Activated CD8-positive, alpha-beta memory T cell treated with anti-CD3 and anti-CD28 coated beads, Interleukin-2, amount 50 U/mL, for 24 hours (primary cell): ENCODE results near the gene TSPAN5.

Source experiments
- DNase-seq: peaks from one replicate; pipeline ENCODE4 v3.0.0-alpha.2; 2020; ENCODE audit errors: extremely low read depth

The TSPAN5 gene

GRCh38 chr4:98673288-98673644 lies 14.9 kb upstream of the TSPAN5 start:
- no peak for DNase-seq

- no peak for DNase-seq
Measured at GRCh38 chr4:98672583-98673287, 14.3 kb upstream of the TSPAN5 start.

- DNase-seq, result no peak
Measured at GRCh38 chr4:98671131-98671530, 12.7 kb upstream of the TSPAN5 start.

DNA sequence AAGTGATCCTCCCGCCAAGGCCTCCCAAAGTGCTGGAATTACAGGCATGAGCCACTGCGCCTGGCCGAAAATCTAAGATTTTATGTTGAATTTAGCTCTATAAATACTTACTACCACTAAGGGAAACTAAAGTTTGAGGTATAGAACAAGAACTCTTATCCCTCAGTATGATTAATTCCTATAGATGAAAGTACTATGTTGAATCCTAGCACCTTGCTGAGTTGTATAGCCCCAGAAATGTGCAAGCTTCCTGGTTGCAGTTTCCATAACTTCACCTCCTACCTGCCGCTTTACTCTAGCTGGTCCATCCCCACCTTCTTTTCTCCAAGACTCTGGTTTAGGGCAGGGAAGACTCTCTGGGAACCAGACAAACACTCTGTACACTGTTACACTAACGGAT lies 11.8 kb upstream of the TSPAN5 start:
- DNase-seq, result no peak

- no peak for DNase-seq
Measured at GRCh38 chr4:98669577-98669976, 11.2 kb upstream of the TSPAN5 start.

- no peak for DNase-seq
Measured at GRCh38 chr4:98664959-98665358, 6.5 kb upstream of the TSPAN5 start.

DNA sequence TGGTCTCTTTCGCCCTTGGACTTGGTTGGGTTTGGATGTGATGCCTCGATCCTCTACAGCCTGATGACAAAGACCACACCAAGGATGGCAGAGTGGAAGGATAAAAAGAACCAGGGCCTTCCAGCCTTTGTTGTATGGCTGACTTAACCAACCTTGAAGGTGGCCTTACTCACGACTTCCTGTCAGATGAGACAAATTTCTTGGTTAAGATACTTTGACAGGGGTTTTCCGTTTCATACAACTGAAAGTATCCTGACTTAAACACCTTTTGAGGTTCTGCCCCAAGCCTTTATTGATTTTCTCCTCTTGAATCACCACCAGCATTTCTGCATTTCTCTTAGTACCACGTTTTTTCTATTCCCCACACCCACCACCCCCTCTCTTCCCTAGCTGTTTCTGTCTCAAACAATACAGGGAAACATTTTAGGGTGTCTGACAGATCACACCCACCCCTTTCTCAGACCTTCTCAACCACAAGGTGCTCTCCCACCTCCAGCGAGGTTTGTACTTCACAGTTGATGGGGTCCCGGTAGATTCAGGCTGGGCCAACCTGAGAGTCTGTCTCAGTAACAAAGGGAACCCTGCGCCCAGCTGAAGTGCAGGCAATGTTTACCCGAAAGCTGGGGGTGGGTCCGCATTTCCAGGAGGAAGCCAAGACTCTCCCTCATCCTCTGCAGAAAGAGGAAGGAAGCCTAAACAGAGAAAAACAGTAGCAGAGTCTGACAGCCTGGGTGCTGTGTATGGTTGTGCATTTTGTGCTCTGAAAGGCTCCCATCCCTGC lies 5.0 kb upstream of the TSPAN5 start:
- DNase-seq, result peak; percentile 42

DNA sequence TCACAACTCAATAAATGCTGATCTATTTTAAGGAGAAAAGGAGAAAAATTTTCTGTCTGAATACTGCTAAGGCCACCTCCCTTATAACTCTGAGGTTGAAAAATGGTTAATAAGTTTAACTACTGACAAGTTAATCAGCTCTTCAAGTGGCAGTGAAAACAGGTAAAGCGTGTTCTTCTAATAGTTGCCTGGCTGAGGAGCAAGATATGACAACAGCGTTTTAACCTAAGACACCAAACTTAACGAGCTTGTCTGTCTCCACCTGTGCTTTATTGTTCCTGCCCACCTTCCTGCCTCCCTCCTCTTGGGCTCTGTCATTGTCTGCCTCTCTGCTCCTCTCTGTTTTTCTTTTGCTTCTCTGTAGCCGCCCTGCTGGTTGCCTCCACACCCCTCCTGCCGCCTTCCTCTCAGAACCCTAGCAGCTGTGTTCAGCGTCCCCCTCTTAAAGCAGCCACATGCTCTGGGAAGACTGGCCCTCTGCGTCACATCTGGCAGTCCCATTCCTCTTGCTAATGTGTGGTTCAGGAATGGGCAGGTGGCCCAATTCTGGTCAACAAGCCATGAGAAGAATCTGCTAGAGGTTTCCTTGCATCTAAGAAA lies 4.3 kb upstream of the TSPAN5 start:
- DNase-seq, result no peak

GRCh38 chr4:98662055-98662453 lies 3.6 kb upstream of the TSPAN5 start:
- DNase-seq, result no peak

DNA sequence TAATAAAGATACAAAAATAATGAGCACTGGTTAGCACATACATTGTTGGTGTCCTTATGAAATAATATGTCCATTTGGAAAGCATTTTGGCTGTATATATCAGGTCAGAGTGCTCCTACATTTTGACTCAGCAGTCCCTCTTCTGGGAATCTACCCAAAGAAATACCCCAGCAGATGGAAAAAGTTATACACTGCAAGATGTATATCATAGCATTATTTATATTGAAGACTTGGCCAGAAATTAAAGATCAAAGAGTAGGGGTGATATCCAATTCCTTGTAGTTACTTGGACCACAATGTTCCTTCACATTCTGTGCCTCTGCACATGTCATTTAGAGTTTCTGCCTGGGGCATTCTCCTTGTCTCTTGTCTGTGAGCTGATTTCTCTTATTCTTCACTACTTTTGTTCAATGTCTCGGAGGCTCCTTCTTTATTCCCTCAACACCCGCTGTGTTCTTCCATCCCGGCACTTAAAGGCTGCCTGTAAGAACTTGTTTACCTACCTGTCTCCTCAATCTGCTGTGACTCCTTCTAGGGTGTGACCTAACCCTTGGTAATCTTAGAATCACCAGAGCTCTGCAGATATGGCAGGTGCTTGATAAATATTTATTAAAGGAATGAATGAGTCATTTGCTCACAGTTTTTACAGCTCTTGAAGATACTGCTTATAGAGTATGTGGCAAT lies 3.1 kb upstream of the TSPAN5 start:
- no peak for DNase-seq

DNA sequence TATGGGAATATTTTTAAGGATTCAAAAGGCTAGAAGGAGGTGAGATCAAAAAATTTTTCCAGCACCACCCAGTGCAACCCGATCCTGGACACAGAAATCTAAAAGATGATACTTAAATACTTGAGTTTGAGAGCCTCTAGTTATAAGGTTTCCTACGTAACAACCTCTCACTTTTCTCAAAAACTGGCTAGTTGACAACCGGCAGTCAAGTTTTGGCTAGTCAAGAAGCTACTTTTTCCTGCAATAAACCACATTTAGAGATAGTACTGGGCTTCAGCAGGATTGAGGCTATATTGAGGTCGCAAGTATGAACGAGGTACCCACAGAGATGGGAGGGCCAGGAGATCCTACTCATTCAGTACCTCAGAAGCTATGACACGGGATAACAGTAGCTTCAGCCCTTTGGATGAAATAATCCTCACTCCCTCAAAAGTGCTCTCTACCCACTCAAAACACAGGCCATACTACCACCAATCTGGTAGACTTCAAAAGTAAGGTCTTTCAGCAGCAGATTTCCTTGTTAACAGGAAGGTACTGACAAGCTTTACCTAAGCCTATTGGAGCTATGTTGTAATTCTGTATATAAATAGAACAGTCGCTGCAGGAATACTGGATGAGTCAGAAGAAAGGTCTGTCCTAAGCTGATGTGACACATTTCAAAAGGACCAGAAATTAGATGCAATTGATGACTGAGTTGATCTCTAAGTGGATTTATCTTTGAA lies 1.5 kb upstream of the TSPAN5 start:
- DNase-seq, result no peak

- no peak for DNase-seq
Measured at GRCh38 chr4:98659106-98659592, 738 bp upstream of the TSPAN5 start.

DNA sequence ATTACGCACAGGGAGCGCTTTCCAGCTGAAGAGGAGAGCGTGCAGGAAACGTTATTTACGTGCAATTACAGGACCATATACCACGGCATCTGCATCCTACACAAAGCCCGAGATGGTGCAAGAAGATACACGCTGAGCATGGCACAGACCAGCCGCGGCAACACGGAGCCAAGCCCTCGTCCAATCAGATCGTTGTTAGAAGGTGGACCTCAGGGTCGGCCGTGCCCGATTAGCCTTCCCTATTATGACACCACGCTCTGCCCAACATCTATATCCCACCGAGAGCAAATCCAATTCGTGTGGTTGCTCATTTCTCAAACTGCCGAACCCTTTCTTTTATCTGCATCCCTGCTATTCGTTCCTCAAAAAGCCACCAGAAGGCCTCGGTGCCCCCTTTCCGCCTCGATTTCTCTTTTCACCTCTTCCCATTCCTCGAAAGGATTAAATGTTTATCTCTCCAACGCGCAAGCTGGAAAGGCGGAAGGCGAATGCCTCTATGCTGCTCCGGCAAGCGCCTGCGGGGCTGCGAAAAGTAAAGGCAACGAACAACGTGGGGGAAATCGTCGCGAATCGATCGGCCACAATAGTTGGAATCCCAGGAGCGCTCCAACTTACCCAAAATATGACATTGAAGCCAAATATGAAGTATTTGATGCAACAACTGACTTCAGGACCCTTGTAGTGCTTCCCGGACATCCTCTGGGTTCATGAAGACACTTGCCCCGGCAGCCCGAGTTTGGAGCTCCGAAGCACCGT lies 702 bp downstream of the TSPAN5 start:
- DNase-seq, result peak; percentile 9

- DNase-seq, result no peak
Measured at GRCh38 chr4:98656886-98657285, 1.5 kb downstream of the TSPAN5 start.

DNA sequence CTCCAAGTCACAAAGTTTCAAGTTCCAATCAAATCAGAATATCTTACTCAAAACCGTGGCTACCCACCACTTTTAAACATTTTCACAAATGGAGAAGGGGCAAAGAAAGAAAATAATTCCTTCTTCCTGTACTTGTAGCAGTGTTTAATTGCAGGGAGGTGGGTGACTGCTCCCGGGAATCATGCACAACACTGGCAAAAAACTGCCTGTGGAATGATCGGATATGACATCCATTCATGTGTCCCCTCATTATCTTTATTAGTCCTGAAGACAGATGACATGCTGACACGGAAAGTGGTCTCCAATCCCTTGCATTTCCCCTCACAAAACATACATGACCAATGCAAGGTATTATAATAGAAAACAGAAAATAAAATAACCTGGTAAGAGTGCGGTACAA lies 2.0 kb downstream of the TSPAN5 start:
- DNase-seq, result no peak

GRCh38 chr4:98653890-98654867 lies 4.2 kb downstream of the TSPAN5 start:
- DNase-seq, result no peak

GRCh38 chr4:98652996-98653395 lies 5.4 kb downstream of the TSPAN5 start:
- DNase-seq, result no peak

DNA sequence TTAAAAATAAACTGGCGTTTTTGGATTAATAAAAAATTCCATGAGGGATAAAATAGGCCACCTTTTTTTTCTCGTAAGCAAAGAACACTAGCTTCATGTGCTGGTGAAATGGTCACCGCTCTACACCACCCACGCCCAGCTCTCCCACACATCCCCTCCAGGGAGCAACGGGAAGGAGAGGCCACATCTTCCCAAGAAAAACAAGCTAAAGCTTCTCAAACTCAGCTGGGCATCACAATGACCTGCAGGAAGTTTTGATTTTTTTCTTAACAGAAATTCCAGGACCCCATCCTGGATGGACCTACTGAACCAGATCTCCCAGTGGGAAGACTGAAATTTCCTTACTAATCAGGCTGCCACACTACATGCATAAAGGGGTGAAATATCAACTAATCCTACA lies 9.8 kb downstream of the TSPAN5 start:
- no peak for DNase-seq

DNA sequence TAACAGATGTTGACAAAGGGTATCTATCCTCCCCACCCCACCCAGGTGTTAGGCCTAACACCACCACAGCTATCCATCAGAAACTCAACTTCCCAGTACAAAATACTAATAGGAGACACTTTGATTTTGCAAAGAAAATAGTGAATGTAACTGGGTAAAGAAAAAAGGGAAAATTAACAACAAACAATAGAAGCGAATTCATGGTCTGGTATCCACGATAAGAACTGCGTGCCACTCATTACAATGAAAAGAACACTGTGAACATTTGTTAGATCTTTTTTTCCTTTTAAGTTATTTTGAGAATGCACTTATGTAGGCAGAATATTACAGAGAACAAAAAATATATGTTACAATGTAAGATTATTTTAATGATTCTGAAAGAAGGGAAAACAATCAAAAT lies 12.0 kb downstream of the TSPAN5 start:
- no peak for DNase-seq

DNA sequence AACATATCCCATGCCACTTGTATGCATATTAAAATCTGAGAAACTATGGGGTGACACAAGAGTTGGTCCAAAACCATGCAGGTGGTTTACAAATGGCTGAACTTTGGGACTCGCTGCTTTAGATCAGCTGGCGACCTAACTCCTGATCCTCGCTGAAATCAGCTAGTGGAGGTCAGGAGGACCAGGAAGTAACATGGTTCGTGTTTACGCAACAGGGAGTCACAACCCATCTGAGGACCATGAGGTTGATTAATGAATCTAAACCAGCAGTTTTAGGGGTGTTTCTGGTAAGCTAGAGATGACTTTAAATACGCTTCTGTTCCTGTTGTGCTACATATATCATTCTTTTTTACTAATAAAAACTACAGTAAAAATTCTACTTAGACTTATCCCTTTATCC lies 12.9 kb downstream of the TSPAN5 start:
- no peak for DNase-seq
